H9 (cell line): ENCODE results near the gene GRIK1. TPM values are rescaled to one million over a fixed set of nuclear protein-coding genes. Genes with fewer than 3 reads are reported as not detected.

ENCODE experiments used
- DNase-seq: peaks from one replicate; pipeline ENCODE4 v3.0.0-alpha.2; 2017
- H2AFZ ChIP-seq: one replicate; pipeline ENCODE4 v1.6.1; 2013; ENCODE audit warnings: mild to moderate bottlenecking, low read length, control low read depth, moderate library complexity
- H2AK5ac ChIP-seq: 2 replicates; pipeline ENCODE4 v1.6.1; 2013; ENCODE audit warnings: low read length, control low read depth, mixed read lengths; ENCODE audit not compliant: insufficient read length
- H2BK120ac ChIP-seq: one replicate; pipeline ENCODE4 v1.6.1; 2013; ENCODE audit warnings: low read depth, mild to moderate bottlenecking, low read length, control low read depth, inconsistent platforms; ENCODE audit not compliant: poor library complexity, severe bottlenecking
- H2BK12ac ChIP-seq: 2 replicates; pipeline ENCODE4 v1.6.1; 2013; ENCODE audit warnings: low read length, control low read depth, mixed read lengths, low read depth; ENCODE audit not compliant: insufficient read length
- H2BK15ac ChIP-seq: 2 replicates; pipeline ENCODE4 v1.6.1; 2013; ENCODE audit warnings: low read depth, low read length, control low read depth
- H2BK20ac ChIP-seq: one replicate; pipeline ENCODE4 v1.6.1; 2013; ENCODE audit warnings: low read depth, mild to moderate bottlenecking, low read length, control low read depth, inconsistent platforms; ENCODE audit not compliant: poor library complexity, severe bottlenecking
- H2BK5ac ChIP-seq: 2 replicates; pipeline ENCODE4 v1.6.1; 2013; ENCODE audit warnings: low read length, control low read depth, mixed read lengths; ENCODE audit not compliant: insufficient read length
- H3K14ac ChIP-seq: 2 replicates; pipeline ENCODE4 v1.6.1; 2013; ENCODE audit warnings: low read length, control low read depth; ENCODE audit not compliant: insufficient read depth
- H3K18ac ChIP-seq: 2 replicates; pipeline ENCODE4 v1.6.1; 2013; ENCODE audit warnings: low read depth, mild to moderate bottlenecking, mixed read lengths, low read length, control low read depth; ENCODE audit not compliant: insufficient read length
- H3K23ac ChIP-seq: 2 replicates; pipeline ENCODE4 v1.6.1; 2013; ENCODE audit warnings: low read length, control low read depth, mixed read lengths, low read depth; ENCODE audit not compliant: insufficient read length
- H3K23me2 ChIP-seq: 2 replicates; pipeline ENCODE4 v1.6.1; 2013; ENCODE audit warnings: low read depth, mild to moderate bottlenecking, mixed read lengths, low read length, control low read depth; ENCODE audit not compliant: insufficient read length, poor library complexity, severe bottlenecking
- H3K27ac ChIP-seq: 2 replicates; pipeline ENCODE4 v1.5.1; 2013; ENCODE audit warnings: low read length, control low read depth, mixed read lengths, low read depth; ENCODE audit not compliant: insufficient read length
- H3K27me3 ChIP-seq: 2 replicates; pipeline ENCODE4 v1.6.1; 2013; ENCODE audit warnings: low read length, control low read depth, inconsistent platforms; ENCODE audit not compliant: insufficient read depth
- H3K4ac ChIP-seq: 2 replicates; pipeline ENCODE4 v1.6.1; 2013; ENCODE audit warnings: low read depth, mild to moderate bottlenecking, control low read depth, inconsistent platforms, low read length, moderate library complexity
- H3K4me1 ChIP-seq: 2 replicates; pipeline ENCODE4 v1.6.1; 2013; ENCODE audit warnings: low read length, control low read depth, inconsistent platforms; ENCODE audit not compliant: insufficient read depth
- H3K4me2 ChIP-seq: 2 replicates; pipeline ENCODE4 v1.6.1; 2013; ENCODE audit warnings: low read length, control low read depth, mixed read lengths; ENCODE audit not compliant: insufficient read length, insufficient read depth
- H3K56ac ChIP-seq: 2 replicates; pipeline ENCODE4 v1.6.1; 2013; ENCODE audit warnings: low read depth, mild to moderate bottlenecking, mixed read lengths, low read length, control low read depth; ENCODE audit not compliant: insufficient read length
- H3K79me1 ChIP-seq: 2 replicates; pipeline ENCODE4 v1.6.1; 2013; ENCODE audit warnings: low read depth, mild to moderate bottlenecking, moderate library complexity, low read length, control low read depth, inconsistent platforms; ENCODE audit not compliant: insufficient read depth, poor library complexity, severe bottlenecking
- H3K79me2 ChIP-seq: 2 replicates; pipeline ENCODE4 v1.6.1; 2013; ENCODE audit warnings: low read length, control low read depth, inconsistent platforms; ENCODE audit not compliant: insufficient read depth
- H3K9ac ChIP-seq: 2 replicates; pipeline ENCODE4 v1.6.1; 2013; ENCODE audit warnings: low read length, control low read depth, mixed read lengths; ENCODE audit not compliant: insufficient read length; ENCODE audit errors: extremely low read depth
- H3K9me3 ChIP-seq: one replicate; pipeline ENCODE4 v1.6.1; 2013; ENCODE audit warnings: low read depth, low read length, inconsistent platforms; ENCODE audit not compliant: control insufficient read depth
- H3T11ph ChIP-seq: one replicate; pipeline ENCODE4 v1.6.1; 2013; ENCODE audit warnings: mild to moderate bottlenecking, low read length, control low read depth, inconsistent platforms
- H4K20me1 ChIP-seq: one replicate; pipeline ENCODE4 v1.6.1; 2013; ENCODE audit not compliant: control insufficient read depth, insufficient read length, insufficient read depth
- H4K5ac ChIP-seq: 2 replicates; pipeline ENCODE4 v1.6.1; 2013; ENCODE audit warnings: low read depth, mild to moderate bottlenecking, mixed read lengths, low read length, control low read depth; ENCODE audit not compliant: insufficient read length
- H4K8ac ChIP-seq: replicated peaks from 2 replicates; pipeline ENCODE4 v1.6.1; 2013; ENCODE audit warnings: low read length, control low read depth, mixed read lengths, low read depth; ENCODE audit not compliant: insufficient read length
- H4K91ac ChIP-seq: 2 replicates; pipeline ENCODE4 v1.6.1; 2013; ENCODE audit warnings: low read depth, mild to moderate bottlenecking, moderate library complexity, mixed read lengths, low read length, control low read depth; ENCODE audit not compliant: insufficient read length
- H3K27ac Mint-ChIP-seq, 3 experiments: 2 replicates in 2 of 3; 3 replicates in 1 of 3; pipeline ENCODE4 v1.8.0; 2020 to 2021; ENCODE audit warnings: mixed read lengths in 3 of 3, mild to moderate bottlenecking in 1 of 3, moderate library complexity in 1 of 3
- H3K27me3 Mint-ChIP-seq: 2 replicates; pipeline ENCODE4 v1.8.0; 2021; ENCODE audit warnings: low read depth, mild to moderate bottlenecking, moderate library complexity, mixed read lengths
- H3K36me3 Mint-ChIP-seq, 3 experiments: 2 replicates in 2 of 3; 3 replicates in 1 of 3; pipeline ENCODE4 v1.8.0; 2020 to 2021; ENCODE audit warnings: low read depth in 3 of 3, mixed read lengths in 3 of 3; ENCODE audit not compliant: insufficient read depth in 1 of 3
- H3K4me1 Mint-ChIP-seq, 2 experiments: 2 replicates each; pipeline ENCODE4 v1.8.0; 2020; ENCODE audit warnings: mixed read lengths in 2 of 2
- H3K4me3 Mint-ChIP-seq, 2 experiments: 2 replicates in 1 of 2; 3 replicates in 1 of 2; pipeline ENCODE4 v1.8.0; 2020 to 2021; ENCODE audit warnings: mild to moderate bottlenecking in 2 of 2, mixed read lengths in 2 of 2, moderate library complexity in 1 of 2
- H3K9me3 Mint-ChIP-seq, 2 experiments: 2 replicates in 1 of 2; 3 replicates in 1 of 2; pipeline ENCODE4 v1.8.0; 2020; ENCODE audit warnings: mild to moderate bottlenecking in 2 of 2, mixed read lengths in 2 of 2, moderate library complexity in 1 of 2
- WGBS: extraction: QIAGEN DNeasy Blood & Tissue Kit; methylation state at CpG from one replicate; pipeline ENCODE4 v1.1.7; 2013; ENCODE audit warnings: missing lambda C conversion rate, low lambda C conversion rate, mixed read lengths; ENCODE audit not compliant: insufficient read length; ENCODE audit errors: extremely low coverage; 5-methylcytosine and 5-hydroxymethylcytosine counted together
- total RNA-seq: library from RNA; stranded (reverse); gene quantifications from 2 replicates; pipeline ENCODE4 v1.2.1, GENCODE V29; 2021
- TF ChIP-seq, protein P1 (sequence below): fragments of 200-600 bp; sonication (generic); conservative IDR thresholded peaks from 3 replicates; pipeline ENCODE4 v1.8.0; 2021; ENCODE audit warnings: antibody characterized with exemption, mild to moderate bottlenecking

Gene GRIK1
- total RNA-seq, 1 experiment from 2014 or later: not detected

DNA sequence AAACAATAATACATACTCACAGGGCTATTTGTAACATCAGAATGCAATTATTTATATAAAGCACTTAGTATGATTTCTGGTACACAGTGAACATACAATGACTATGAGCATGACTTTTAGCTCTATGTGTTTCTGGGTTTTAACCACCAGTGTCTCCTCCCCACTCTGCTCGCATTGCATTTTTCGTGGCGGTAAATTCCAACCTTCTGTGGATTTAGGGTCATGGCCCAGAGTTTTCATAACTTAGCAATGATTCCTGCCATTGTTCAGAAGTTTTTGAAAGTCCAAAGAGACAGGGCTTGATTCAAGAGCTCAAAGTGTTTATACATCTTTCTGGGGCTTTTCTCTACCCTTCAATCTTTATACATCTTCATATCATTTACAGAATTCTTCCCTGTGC lies 449.8 kb downstream of the GRIK1 start:
- Histone ChIP-seq H2BK12ac (no peak overlapping the region), H3T11ph (no peak overlapping the region), H3K14ac (no peak overlapping the region), H3K4me1 (peaks cover 4% of the 10 kb centered on the region; the same call in 1 of the 2 replicates), H3K27me3 (no peaks in the 10 kb centered on the region), H4K20me1 (no peaks in the 10 kb centered on the region), H3K18ac (no peak overlapping the region), H3K4ac (no peak overlapping the region), H4K8ac (no peak overlapping the region), H3K23me2 (no peaks in the 10 kb centered on the region), H2BK20ac (no peak overlapping the region), H2BK5ac (no peak overlapping the region), H2BK120ac (no peak overlapping the region), H3K79me2 (no peaks in the 10 kb centered on the region), H3K27ac (no peak overlapping the region), H3K9ac (no peak overlapping the region), H4K91ac (no peak overlapping the region), H3K4me2 (no peak overlapping the region), H4K5ac (no peak overlapping the region), H2AFZ (no peak overlapping the region), H2AK5ac (no peak overlapping the region), H3K9me3 (no peaks in the 10 kb centered on the region), H2BK15ac (no peak overlapping the region), H3K56ac (no peak overlapping the region), H3K23ac (no peak overlapping the region), H3K79me1 (no peaks in the 10 kb centered on the region)
- Mint-ChIP-seq H3K4me1 (peaks cover 14 to 17% of the 10 kb centered on the region in 2 experiments), H3K4me3 (no peak overlapping the region), H3K27ac (no peak overlapping the region), H3K36me3 (peaks cover 0 to 4% (median 3%) of the 10 kb centered on the region in 3 experiments; a peak in 3 of 7 replicates), H3K27me3 (no peaks in the 10 kb centered on the region; the same call in 1 of the 2 replicates), H3K9me3 (peaks cover 0 to 6% of the 10 kb centered on the region in 2 experiments; a peak in 2 of 5 replicates)
- TF ChIP-seq, protein P1, sequence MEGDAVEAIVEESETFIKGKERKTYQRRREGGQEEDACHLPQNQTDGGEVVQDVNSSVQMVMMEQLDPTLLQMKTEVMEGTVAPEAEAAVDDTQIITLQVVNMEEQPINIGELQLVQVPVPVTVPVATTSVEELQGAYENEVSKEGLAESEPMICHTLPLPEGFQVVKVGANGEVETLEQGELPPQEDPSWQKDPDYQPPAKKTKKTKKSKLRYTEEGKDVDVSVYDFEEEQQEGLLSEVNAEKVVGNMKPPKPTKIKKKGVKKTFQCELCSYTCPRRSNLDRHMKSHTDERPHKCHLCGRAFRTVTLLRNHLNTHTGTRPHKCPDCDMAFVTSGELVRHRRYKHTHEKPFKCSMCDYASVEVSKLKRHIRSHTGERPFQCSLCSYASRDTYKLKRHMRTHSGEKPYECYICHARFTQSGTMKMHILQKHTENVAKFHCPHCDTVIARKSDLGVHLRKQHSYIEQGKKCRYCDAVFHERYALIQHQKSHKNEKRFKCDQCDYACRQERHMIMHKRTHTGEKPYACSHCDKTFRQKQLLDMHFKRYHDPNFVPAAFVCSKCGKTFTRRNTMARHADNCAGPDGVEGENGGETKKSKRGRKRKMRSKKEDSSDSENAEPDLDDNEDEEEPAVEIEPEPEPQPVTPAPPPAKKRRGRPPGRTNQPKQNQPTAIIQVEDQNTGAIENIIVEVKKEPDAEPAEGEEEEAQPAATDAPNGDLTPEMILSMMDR: no peak
- no peak for DNase-seq
- no CpG with 5 or more reads among the region's 3 CpGs for WGBS
